Measurements from ENCODE around the gene ZCCHC2. TPM values are rescaled to one million over a fixed set of nuclear protein-coding genes. Genes with fewer than 3 reads are reported as not detected.
A peak's percentile ranks its signal among the peaks of the same experiment; 100 is the strongest.

The ZCCHC2 gene
- polyA plus RNA-seq, 3 donors = 12.3 to 17.6 (median 15.1) TPM

DNA sequence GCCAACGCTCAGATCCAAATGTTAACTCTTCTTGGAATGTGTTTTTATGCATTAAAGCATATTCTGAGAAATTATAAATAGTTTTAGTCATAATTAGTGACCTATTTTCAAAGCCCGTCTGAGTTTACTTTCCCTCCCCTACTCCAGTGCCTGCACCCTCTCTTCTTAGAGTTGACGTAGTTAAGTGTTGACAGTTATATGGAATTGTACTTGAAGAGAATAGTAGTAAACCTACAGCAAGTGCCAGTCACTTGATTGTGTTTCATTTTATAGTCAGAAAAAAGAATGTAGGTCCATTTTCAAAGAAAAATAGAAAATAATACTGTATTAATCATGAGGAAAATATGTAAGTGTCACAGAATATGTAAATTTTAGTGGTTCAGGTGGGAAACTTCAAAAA is 41.2 kb downstream of the ZCCHC2 start:
- no peak for DNase-seq (ENCODE audit: extremely low read depth in 1 of 11, low read depth in 9 of 11, low spot score in 4 of 11)

DNA sequence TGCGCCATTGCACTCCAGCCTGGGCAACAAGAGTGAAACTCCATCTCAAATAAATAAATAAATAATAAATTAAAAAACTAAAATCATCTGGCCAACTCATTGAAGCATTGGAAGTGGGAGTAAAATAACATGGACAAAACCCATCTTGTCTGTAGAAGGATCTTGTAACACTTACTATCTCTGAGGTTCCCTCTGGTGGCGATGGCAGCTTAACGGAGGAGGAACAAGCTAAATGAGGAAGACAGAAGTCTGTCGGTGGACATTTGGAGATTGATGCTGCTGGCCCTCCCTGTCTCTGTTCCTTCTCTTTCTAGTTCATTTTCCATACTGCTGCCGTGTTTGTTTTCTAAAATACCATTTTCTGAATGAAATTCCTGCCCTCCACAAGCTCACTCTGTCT is 43.4 kb downstream of the ZCCHC2 start:
- DNase-seq (ENCODE audit: extremely low read depth in 1 of 11, low read depth in 9 of 11, low spot score in 4 of 11) = no peak

DNA sequence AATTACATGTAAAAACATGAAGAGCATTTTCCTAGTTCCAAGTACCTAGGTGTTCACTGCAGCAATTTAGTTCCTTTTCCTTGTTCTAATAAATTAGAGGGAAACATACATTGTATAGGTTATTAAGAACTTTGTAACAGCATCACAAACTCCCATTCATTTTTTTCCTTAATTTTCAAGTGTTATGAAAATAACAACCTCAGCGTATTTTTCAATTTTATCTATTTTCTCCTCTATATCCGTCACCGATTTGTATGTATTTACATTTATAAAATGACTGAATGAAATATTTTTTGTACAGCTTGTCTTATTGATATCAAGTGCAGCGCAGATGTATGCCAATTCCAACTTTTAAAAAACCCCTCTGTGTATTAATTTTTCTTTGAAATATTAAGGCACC is 44.0 kb downstream of the ZCCHC2 start:
- DNase-seq (ENCODE audit: extremely low read depth in 1 of 11, low read depth in 9 of 11, low spot score in 4 of 11) = no peak

DNA sequence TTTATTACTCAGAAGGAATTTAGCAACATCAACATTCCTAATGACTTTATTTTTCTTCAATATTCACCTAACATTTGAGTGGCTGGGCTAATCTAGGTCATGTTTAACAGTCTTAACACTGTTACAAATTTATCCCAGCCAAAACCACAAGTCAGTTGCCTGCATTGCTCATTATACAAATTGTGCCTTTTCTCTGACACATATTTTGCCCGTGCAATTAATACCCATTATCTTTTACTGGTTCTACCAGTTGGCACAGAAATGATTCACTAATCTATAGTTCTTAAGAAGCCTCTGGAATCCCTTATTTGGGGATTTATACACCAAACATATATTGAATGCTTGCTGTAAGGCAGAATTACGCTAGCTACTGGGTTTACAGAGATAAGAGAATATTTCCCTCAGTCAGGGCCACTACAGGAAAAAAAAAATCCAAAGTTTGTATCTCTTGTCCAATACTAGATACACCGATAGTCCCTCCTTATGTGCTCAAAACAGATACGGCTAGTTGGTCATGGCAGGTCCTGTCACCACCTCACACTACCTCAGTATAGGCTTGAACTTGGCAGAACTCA is 46.3 kb downstream of the ZCCHC2 start:
- no peak for DNase-seq (ENCODE audit: extremely low read depth in 1 of 11, low read depth in 9 of 11, low spot score in 4 of 11)

DNA sequence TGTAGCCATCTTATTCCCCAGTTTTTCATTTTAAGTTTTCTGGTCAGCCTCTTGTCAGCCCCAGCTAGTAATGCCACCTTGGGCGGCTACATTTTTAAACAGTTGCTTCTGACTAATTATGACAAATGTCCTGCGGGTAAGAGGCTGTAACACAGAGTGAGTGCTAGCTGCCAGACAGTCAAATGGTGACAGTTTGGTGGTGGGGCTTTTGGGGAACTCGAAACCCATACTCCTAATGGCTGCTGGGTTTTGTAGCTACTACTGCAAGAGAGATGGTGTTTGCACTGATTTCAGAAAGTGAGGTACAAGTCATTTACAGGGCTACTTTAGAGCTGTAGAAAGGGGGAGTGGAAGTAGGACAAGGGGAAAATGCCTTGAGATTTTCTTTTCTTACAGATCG is 48.2 kb downstream of the ZCCHC2 start:
- DNase-seq (ENCODE audit: extremely low read depth in 1 of 11, low read depth in 9 of 11, low spot score in 4 of 11) = no peak

DNA sequence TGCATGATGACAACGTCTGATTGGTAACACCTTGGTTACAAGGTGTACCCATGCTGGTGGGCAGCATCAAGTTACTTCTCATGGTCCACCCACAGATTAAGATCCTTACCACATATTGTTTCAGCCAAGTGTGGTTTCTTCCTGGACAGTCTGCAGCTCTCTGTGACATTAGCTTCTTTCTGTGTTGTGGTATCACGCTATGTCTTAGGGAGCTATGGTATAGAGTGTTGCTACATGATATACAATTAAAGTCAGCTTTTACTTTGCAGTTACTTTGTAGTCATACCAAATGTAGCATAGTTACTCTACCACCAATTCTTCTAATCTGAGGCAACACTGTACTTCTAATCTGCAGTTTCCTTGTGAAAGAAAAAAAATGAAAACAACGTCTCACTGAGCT is 48.8 kb downstream of the ZCCHC2 start:
- DNase-seq (ENCODE audit: extremely low read depth in 1 of 11, low read depth in 9 of 11, low spot score in 4 of 11) = no peak

DNA sequence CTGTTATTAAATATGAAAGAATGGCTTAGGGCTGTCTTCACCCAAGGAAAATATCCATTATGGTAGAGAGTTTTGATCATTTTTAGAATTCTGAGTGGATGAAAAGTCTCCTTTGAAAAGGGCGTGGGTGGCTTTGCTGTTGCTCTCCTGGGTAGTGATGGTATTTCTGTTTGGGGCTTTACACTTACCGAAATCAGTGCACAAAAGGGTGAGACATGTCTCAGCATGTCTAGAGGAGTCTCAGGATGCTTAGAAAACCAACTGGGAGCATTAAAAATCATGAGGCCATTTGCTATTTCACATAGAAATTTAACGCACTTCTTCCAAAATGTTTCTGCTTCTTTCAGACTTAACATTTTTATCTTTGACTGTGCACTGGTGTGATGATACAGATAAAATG is 49.6 kb downstream of the ZCCHC2 start:
- DNase-seq (ENCODE audit: extremely low read depth in 1 of 11, low read depth in 9 of 11, low spot score in 4 of 11) = no peak

DNA sequence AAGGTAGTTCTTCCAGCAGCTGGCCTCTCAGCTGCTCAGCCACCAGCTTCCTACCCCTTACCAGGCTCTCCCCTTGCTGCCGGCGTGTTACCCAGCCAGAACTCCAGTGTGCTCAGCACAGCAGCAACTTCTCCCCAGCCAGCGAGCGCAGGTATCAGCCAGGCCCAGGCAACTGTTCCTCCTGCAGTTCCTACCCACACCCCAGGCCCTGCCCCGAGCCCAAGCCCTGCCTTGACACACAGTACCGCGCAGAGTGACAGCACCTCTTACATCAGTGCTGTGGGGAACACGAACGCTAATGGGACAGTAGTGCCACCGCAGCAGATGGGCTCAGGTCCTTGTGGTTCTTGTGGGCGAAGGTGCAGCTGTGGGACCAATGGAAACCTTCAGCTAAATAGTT is 52.0 kb downstream of the ZCCHC2 start:
- DNase-seq (ENCODE audit: extremely low read depth in 1 of 11, low read depth in 9 of 11, low spot score in 4 of 11) = no peak

DNA sequence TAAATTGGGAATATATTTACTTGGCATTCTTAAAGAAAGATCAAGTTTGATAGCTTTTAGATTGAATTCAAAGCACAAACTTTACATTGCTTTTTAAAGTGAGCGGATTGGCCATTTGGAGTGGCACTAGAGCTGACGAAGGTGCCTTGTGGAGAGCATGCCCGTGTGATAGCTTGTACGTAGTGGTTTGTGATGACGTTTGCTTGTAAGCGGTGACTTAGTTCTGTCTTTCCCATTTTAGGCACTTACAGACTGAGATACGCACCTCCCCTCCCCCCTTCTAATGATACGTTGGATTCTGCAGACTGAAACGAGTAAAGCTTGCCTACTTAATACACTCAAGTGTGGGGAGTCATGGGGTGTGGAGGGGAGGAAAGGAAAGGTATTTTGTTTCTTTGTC is 53.4 kb downstream of the ZCCHC2 start:
- no peak for DNase-seq (ENCODE audit: extremely low read depth in 1 of 11, low read depth in 9 of 11, low spot score in 4 of 11)

DNA sequence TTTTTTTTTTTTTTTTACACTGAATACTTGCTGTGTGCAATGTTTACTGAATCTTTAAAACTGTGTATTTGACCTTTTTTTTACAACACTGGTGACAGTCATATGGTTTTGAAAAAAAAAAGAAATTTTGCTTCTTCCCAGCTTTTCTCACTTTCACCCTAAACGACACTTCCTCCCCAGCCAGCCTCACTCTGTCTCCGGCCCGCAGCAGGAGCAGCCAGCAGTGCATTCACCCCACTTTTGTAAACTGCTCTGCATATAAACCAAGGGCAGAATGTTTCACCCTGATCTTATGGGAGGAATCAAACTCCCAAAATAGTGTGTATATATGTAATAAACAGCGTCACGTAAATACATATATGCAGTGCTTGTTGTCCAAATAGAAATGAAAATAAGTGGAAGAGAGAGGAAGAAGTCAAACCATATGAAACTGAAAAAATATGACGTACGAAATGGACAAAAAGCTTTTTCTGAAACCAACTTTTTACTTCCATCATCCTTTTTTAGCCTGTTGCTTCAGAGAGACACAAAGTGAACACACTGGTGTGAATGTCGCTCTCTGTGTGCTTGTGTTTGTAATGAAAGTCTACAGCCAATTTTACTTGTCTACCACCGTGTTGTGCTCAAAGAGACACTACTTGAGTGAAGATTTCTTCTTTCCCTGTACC is 54.2 kb downstream of the ZCCHC2 start:
- DNase-seq (ENCODE audit: extremely low read depth in 1 of 11, low read depth in 9 of 11, low spot score in 4 of 11) = no peak

DNA sequence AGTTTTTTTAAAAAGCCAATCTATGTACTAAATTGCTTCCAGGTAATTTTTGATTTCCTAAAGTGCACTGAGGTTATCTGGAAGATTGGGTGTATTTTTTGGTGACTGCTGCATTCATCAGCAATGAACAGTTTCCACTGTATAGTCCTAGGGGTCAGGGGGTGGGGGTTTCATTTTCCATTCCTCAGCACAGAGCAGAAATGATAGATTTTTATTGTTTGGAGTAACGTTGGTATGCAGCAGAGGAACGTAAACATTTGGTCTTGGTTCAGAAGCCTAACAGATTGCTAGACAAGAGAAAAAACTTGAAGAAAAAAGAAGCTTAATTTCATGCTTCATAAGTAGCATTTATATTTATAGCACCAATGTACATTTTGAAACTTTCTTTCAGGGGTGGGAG is 54.9 kb downstream of the ZCCHC2 start:
- no peak for DNase-seq (ENCODE audit: extremely low read depth in 1 of 11, low read depth in 9 of 11, low spot score in 4 of 11)

DNA sequence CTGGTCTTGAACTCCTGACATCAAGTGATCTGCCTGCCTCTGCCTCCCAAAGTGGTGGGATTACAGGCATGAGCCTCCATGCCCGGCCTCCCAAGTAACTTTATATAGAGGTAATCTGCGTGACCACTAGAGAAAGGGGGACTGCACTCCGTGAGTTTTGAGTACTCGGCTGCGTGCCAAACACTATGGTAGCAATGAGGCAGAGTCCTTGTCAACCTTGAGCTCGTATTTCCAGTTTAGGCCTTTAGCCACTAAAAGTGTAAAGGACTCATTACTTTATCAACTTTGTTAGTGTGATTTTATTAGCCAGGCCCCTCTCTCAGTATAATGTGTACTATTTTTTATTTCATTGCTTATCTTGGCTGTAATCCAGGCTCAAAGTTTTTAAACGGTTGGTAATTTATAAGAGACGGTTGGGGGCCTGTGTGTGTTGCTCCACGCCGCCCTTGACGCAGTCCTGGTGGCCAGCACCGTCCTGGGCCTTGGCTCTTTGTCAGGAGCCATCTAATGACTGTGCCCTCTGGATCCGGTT is 56.2 kb downstream of the ZCCHC2 start:
- DNase-seq (ENCODE audit: extremely low read depth in 1 of 11, low read depth in 9 of 11, low spot score in 4 of 11) = no peak

DNA sequence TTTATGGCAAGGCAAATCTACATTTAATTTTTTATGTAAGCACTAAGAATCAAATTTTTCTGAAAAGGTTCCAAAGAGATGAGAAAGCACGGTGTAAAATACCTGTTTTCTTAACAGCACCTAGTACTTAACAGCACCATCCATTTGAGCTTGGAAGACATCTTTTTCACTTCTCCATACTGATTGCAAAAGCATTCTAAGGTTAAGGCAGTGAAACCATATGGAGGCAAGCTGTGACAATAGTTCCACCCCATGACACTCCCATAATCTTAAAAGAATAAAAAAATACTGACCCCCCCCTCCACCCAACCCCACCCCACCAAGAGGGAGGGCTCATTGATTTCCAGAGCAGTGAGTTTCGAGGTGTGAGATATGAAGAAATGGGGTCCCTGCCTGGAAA is 60.6 kb downstream of the ZCCHC2 start:
- DNase-seq (ENCODE audit: extremely low read depth in 1 of 11, low read depth in 9 of 11, low spot score in 4 of 11) = no peak

DNA sequence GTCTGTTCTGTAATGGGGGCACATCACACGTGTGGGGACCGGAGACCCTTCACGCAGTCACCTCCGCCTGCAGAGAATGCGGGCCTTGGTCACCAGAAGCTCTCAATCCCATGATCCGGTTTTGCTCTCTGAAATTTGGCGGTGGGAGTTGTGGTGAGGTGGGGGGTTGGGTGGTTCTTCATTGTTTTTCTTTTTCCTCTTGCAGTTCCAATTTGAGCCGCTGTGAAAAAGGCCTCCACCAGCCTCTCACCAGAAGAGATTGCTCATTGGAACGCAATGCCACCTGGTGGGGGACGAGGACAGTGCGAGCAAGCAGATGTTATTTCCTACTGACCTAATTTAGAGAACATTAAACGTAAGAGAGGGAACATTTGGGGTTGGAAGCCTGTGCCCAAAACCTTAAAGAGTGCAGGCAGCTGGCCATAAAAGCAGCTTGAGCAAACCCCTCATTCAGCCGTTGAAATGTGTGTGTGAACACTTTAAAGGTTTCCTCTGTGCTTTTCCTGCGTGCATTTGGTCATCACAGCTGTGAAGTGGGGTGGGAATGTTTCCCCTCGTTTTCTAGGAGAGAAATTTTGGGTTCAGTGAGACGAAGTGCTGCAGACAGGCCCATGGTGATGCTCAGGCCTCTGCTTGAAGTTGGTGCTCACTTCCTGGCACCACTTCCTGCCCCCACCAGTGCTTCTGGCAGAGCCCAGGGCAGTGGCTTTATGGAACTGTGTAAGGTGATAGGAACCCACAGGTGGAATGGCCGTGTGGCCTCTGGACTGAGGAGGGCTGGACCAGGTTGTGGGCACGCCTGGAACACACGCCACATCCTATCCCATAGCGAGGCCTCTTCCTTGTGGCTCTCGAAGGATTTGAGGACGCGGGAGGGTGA is 61.7 kb downstream of the ZCCHC2 start:
- peak; percentile 66 to 91 (median 78) for DNase-seq (ENCODE audit: extremely low read depth in 1 of 11, low read depth in 9 of 11, low spot score in 4 of 11)

DNA sequence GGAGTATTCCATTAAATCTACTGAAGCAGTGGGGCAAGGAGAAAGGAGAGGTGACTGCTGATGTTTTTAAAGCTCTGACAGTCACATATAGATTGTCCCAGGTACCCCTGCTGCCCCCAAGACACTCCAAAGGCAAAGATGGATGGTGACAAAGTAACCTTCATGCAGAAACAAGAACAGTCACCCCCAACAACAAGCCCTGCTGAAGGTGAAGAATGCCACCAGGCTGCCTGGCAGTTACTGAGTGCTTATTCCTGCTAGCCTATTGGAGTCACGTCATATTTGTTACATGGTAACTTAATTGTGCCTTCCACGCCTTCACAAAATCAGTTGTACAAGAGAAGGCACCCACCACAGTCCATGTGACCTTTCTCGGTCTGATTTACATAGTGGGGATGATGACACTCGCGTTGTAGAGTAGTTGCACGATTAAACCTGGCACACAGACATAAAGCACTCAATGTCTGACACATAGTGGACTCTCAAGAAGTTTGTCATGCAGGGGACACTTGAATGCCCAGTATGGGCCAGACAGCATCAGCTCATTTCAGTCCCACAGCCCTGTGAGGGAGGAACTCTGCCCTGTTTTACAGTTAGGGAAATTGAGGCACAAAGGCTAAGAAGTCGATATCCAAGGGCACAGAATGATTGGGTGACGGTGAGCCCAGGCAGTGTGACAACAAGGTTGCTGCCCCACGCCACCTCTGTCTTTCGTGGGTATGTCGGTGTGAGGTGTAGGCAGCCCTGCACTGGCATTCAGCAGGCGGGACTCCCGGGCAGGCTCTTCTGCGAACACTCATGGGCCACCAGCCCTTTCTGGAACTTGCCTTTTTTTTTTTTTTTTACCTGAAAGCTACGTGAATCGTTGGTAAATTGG is 62.7 kb downstream of the ZCCHC2 start:
- no peak for DNase-seq (ENCODE audit: extremely low read depth in 1 of 11, low read depth in 9 of 11, low spot score in 4 of 11)

DNA sequence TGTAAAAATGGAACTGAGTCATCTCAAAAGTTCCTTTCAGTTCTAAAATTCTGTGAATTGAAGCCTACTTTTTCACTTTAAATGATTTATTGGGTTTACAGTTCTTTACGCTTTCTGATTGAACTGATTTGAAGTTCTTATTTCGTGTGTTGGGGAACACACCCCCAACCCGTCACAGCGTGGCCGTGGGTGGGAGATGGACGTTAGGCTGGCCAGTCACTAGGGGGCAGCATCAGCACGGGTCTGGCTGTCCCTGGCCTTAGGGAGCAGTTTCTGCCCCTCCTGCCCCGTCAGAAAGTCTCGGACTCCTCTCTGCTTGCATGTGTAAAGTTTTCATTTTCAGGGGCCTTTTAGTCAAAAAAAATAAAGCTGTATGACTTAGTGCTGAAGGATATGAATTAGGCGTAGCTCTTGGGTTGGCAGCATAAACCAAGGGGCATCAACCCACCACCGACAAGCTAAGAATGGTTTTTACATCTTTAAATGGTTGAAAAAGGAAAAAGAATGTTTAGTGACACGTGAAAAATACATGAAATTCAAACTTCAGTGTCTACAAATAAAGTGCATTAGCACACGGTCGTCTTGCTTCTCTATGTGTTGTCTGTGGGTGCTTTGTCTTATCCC is 63.4 kb downstream of the ZCCHC2 start:
- peak in 6 of 11 donors; percentile 52 to 61 (median 54) for DNase-seq (ENCODE audit: extremely low read depth in 1 of 11, low read depth in 9 of 11, low spot score in 4 of 11)

DNA sequence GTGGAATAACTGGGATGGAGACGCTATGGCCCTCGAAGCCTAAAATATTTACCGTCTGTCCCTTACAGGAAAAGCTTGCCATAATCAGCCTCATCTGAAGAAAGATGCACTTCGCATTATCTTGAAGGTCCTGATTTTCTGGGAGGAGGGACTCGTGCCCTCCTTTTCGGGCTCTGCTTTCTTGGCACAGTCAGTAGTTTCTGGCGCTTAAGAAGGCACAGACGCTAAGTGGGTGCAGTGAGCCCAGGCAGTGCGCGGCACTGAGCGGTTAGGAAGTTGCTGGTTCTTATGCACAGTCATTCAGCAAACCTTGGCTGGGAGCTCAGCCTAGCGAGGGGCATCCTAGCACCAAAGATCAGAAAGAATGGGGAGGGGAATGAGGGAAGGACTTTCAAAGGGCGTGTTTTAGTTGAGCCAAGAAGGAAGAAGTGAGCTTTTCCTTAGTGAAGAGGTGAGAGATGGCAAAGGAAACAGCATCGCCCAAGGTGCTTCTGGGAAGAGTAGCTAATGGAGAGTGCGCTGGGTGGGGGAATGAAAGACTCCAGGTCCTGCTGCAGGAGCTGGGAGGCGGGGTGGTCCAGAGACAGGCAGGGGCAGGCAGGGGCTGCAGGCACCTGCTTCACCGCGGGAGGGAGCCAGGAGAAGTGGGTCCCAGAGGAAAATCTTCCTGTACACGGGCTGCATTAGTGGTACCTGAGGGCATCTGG is 64.1 kb downstream of the ZCCHC2 start:
- DNase-seq (ENCODE audit: extremely low read depth in 1 of 11, low read depth in 9 of 11, low spot score in 4 of 11) = no peak

DNA sequence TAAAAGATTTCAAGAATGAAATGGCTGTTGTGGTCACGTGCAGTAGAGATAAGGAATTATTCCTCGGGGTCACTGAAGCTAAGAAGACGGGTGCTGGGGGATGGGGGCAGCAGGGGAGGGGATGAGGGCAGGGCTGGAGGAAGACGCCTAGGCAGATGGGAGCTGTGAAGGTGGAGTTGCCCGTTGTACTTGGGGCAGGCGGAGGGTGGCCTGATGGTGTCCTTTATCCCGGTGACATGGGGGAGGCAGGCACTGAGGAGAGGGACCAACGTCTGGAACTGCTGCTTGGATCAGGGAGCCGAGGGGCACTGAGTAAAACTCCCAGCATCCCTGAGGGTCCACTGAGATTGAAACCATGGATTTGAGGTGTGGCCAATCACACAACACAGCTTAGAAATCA is 64.9 kb downstream of the ZCCHC2 start:
- DNase-seq (ENCODE audit: extremely low read depth in 1 of 11, low read depth in 9 of 11, low spot score in 4 of 11) = no peak

Measured in renal cortex interstitium (tissue), 11 donors.